ENCODE measurements around the gene CBLN3. TPM values are rescaled to one million over a fixed set of nuclear protein-coding genes. Genes with fewer than 3 reads are reported as not detected.
A peak's percentile ranks its signal among the peaks of the same experiment; 100 is the strongest.

The CBLN3 gene
- polyA plus RNA-seq, 4 donors, result 0.27 to 4.8 (median 1.9) TPM; not detected in 1

GRCh38 chr14:24399447-24399822 is 30.0 kb downstream of the CBLN3 start:
- Histone ChIP-seq H3K27ac (ENCODE audit: low read depth in 1 of 3, low read length in 2 of 3) (peak overlapping the region; percentile 17 to 85 (median 19)), H3K4me1 (ENCODE audit: control insufficient read depth in 3 of 3, insufficient read depth in 2 of 3, low read depth in 1 of 3, low read length in 2 of 3) (peaks cover 5 to 50% (median 26%) of the 10 kb centered on the region in 3 donors), H3K4me3 (ENCODE audit: low read depth in 1 of 3, low read length in 3 of 3) (peak overlapping the region; percentile 7 to 76 (median 51)), H3K27me3 (ENCODE audit: control insufficient read depth in 3 of 3, insufficient read depth in 3 of 3, low read length in 3 of 3) (no peaks in the 10 kb centered on the region), H3K36me3 (ENCODE audit: control insufficient read depth in 3 of 3, insufficient read depth in 2 of 3, low read depth in 1 of 3, low read length in 3 of 3) (peaks cover 0 to 17% (median 0%) of the 10 kb centered on the region in 3 donors), H3K9me3 (ENCODE audit: control insufficient read depth in 2 of 2, insufficient read depth in 1 of 2, low read depth in 1 of 2, low read length in 1 of 2) (no peaks in the 10 kb centered on the region)
- FAIRE-seq (no peak), DNase-seq (peak; percentile 54 to 80)
- WGBS, 3 donors, result 8 to 17% (median 16%) methylated on average over 6 to 8 of the region's 8 CpGs

- Histone ChIP-seq H3K27ac (ENCODE audit: low read depth in 1 of 3, low read length in 2 of 3) (peak within 1 kb of the TSS; percentile 17 to 85 (median 62)), H3K9me3 (ENCODE audit: control insufficient read depth in 2 of 2, insufficient read depth in 1 of 2, low read depth in 1 of 2, low read length in 1 of 2) (no peaks in the 10 kb centered on the region), H3K4me1 (ENCODE audit: control insufficient read depth in 3 of 3, insufficient read depth in 2 of 3, low read depth in 1 of 3, low read length in 2 of 3) (peaks cover 5 to 46% (median 25%) of the 10 kb centered on the region in 3 donors), H3K36me3 (ENCODE audit: control insufficient read depth in 3 of 3, insufficient read depth in 2 of 3, low read depth in 1 of 3, low read length in 3 of 3) (peaks cover 0 to 17% (median 0%) of the 10 kb centered on the region in 3 donors), H3K4me3 (ENCODE audit: low read depth in 1 of 3, low read length in 3 of 3) (peak within 1 kb of the TSS; percentile 7 to 76 (median 51)), H3K27me3 (ENCODE audit: control insufficient read depth in 3 of 3, insufficient read depth in 3 of 3, low read length in 3 of 3) (no peaks in the 10 kb centered on the region)
- FAIRE-seq (no peak), DNase-seq (peak; percentile 45 to 82)
- 1 to 3% (median 1%) methylated on average over 42 to 56 of the region's 57 CpGs for WGBS, 3 donors
These were observed 30.6 kb downstream of the CBLN3 start, which contains the start of gene NYNRIN for GRCh38 chr14:24398653-24399446. TSS of gene NYNRIN (plus strand) at chr14:24399003. CDS start at chr14:24399247, 244 bp downstream.

GRCh38 chr14:24398293-24398652 is 31.2 kb downstream of the CBLN3 start:
- no peaks in the 10 kb centered on the region for H3K9me3 ChIP-seq (ENCODE audit: control insufficient read depth in 2 of 2, insufficient read depth in 1 of 2, low read depth in 1 of 2, low read length in 1 of 2)
- H3K4me3 ChIP-seq (ENCODE audit: low read depth in 1 of 3, low read length in 3 of 3), result peak overlapping the region in 1 of 3 donors; percentile 76
- H3K27me3 ChIP-seq (ENCODE audit: control insufficient read depth in 3 of 3, insufficient read depth in 3 of 3, low read length in 3 of 3), result no peaks in the 10 kb centered on the region
- WGBS, 3 donors, result 17 to 30% (median 22%) methylated on average over 7 of the region's 7 CpGs
- peaks cover 5 to 41% (median 22%) of the 10 kb centered on the region in 3 donors for H3K4me1 ChIP-seq (ENCODE audit: control insufficient read depth in 3 of 3, insufficient read depth in 2 of 3, low read depth in 1 of 3, low read length in 2 of 3)
- H3K36me3 ChIP-seq (ENCODE audit: control insufficient read depth in 3 of 3, insufficient read depth in 2 of 3, low read depth in 1 of 3, low read length in 3 of 3), result peaks cover 0 to 17% (median 0%) of the 10 kb centered on the region in 3 donors
- H3K27ac ChIP-seq (ENCODE audit: low read depth in 1 of 3, low read length in 2 of 3), result peak overlapping the region in 2 of 3 donors; percentile 62 to 85
- no peak for FAIRE-seq
- peak in 1 of 2 donors; percentile 73 for DNase-seq

DNA sequence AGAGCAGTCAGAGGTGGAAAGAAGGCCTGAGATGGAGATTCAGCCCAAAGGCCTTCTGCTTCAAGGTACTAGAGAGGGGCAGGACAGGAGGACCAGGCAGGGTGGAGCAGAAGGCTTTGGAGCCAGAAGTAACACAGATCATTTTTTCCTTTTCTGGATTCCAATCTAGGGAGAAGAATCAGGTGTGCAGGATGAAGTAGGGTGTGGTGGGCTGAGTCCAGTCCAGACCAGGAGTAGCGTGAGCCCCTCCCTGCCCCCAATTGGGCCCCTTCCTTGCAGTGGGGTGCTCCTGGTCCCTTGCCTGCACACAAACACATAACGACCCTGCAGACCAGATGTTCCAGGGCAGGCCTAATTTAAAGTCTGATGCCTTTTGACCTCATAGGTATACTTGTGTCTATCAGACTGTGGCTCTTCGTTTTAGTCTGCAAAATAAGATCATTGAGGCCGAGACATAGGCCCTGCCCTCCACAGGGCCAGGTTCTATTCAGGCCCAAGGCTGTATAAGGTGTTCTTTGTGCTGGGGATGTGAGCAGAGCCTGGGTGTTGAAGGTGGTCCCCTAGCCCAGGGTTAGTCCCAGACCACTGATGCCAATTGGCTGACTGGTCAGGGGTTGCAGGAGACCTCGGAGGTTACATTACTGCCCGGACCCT is 31.7 kb downstream of the CBLN3 start:
- peaks cover 0 to 17% (median 0%) of the 10 kb centered on the region in 3 donors for H3K36me3 ChIP-seq (ENCODE audit: control insufficient read depth in 3 of 3, insufficient read depth in 2 of 3, low read depth in 1 of 3, low read length in 3 of 3)
- H3K9me3 ChIP-seq (ENCODE audit: control insufficient read depth in 2 of 2, insufficient read depth in 1 of 2, low read depth in 1 of 2, low read length in 1 of 2), result no peaks in the 10 kb centered on the region
- H3K4me1 ChIP-seq (ENCODE audit: control insufficient read depth in 3 of 3, insufficient read depth in 2 of 3, low read depth in 1 of 3, low read length in 2 of 3), result peaks cover 5 to 42% (median 20%) of the 10 kb centered on the region in 3 donors
- WGBS, 3 donors, result 33 to 48% (median 48%) methylated on average over 5 to 6 of the region's 6 CpGs
- peak in 1 of 2 donors; percentile 55 for DNase-seq
- peak overlapping the region in 1 of 3 donors; percentile 76 for H3K4me3 ChIP-seq (ENCODE audit: low read depth in 1 of 3, low read length in 3 of 3)
- H3K27ac ChIP-seq (ENCODE audit: low read depth in 1 of 3, low read length in 2 of 3), result peak overlapping the region in 2 of 3 donors; percentile 62 to 85
- no peaks in the 10 kb centered on the region for H3K27me3 ChIP-seq (ENCODE audit: control insufficient read depth in 3 of 3, insufficient read depth in 3 of 3, low read length in 3 of 3)
- FAIRE-seq, result no peak

- Histone ChIP-seq H3K27me3 (ENCODE audit: control insufficient read depth in 3 of 3, insufficient read depth in 3 of 3, low read length in 3 of 3) (no peaks in the 10 kb centered on the region), H3K36me3 (ENCODE audit: control insufficient read depth in 3 of 3, insufficient read depth in 2 of 3, low read depth in 1 of 3, low read length in 3 of 3) (peaks cover 0 to 7% (median 0%) of the 10 kb centered on the region in 3 donors), H3K4me1 (ENCODE audit: control insufficient read depth in 3 of 3, insufficient read depth in 2 of 3, low read depth in 1 of 3, low read length in 2 of 3) (peaks cover 5 to 33% (median 13%) of the 10 kb centered on the region in 3 donors), H3K9me3 (ENCODE audit: control insufficient read depth in 2 of 2, insufficient read depth in 1 of 2, low read depth in 1 of 2, low read length in 1 of 2) (peaks cover 0 to 6% of the 10 kb centered on the region in 2 donors), H3K27ac (ENCODE audit: low read depth in 1 of 3, low read length in 2 of 3) (no peak overlapping the region), H3K4me3 (ENCODE audit: low read depth in 1 of 3, low read length in 3 of 3) (no peak overlapping the region)
- WGBS, 3 donors, result 67 to 77% (median 68%) methylated on average over 8 of the region's 8 CpGs
- FAIRE-seq, result no peak
- DNase-seq, result no peak
These were observed 33.6 kb downstream of the CBLN3 start for GRCh38 chr14:24395609-24396582.

- Histone ChIP-seq H3K4me1 (ENCODE audit: control insufficient read depth in 3 of 3, insufficient read depth in 2 of 3, low read depth in 1 of 3, low read length in 2 of 3) (peaks cover 0 to 30% (median 5%) of the 10 kb centered on the region in 3 donors), H3K9me3 (ENCODE audit: control insufficient read depth in 2 of 2, insufficient read depth in 1 of 2, low read depth in 1 of 2, low read length in 1 of 2) (peaks cover 0 to 6% of the 10 kb centered on the region in 2 donors), H3K36me3 (ENCODE audit: control insufficient read depth in 3 of 3, insufficient read depth in 2 of 3, low read depth in 1 of 3, low read length in 3 of 3) (no peaks in the 10 kb centered on the region), H3K27ac (ENCODE audit: low read depth in 1 of 3, low read length in 2 of 3) (no peak overlapping the region), H3K27me3 (ENCODE audit: control insufficient read depth in 3 of 3, insufficient read depth in 3 of 3, low read length in 3 of 3) (no peaks in the 10 kb centered on the region), H3K4me3 (ENCODE audit: low read depth in 1 of 3, low read length in 3 of 3) (no peak overlapping the region)
- WGBS, 3 donors, result 33 to 48% (median 39%) methylated on average over 3 of the region's 3 CpGs
- FAIRE-seq (no peak), DNase-seq (no peak)
These were observed 35.2 kb downstream of the CBLN3 start for GRCh38 chr14:24394275-24394674.

GRCh38 chr14:24392325-24393091 is 37.0 kb downstream of the CBLN3 start:
- no peaks in the 10 kb centered on the region for H3K36me3 ChIP-seq (ENCODE audit: control insufficient read depth in 3 of 3, insufficient read depth in 2 of 3, low read depth in 1 of 3, low read length in 3 of 3)
- H3K27ac ChIP-seq (ENCODE audit: low read depth in 1 of 3, low read length in 2 of 3), result peak overlapping the region in 1 of 3 donors; percentile 50
- peak; percentile 41 to 69 for DNase-seq
- H3K27me3 ChIP-seq (ENCODE audit: control insufficient read depth in 3 of 3, insufficient read depth in 3 of 3, low read length in 3 of 3), result no peaks in the 10 kb centered on the region
- FAIRE-seq, result no peak
- peaks cover 0 to 36% (median 0%) of the 10 kb centered on the region in 3 donors for H3K4me1 ChIP-seq (ENCODE audit: control insufficient read depth in 3 of 3, insufficient read depth in 2 of 3, low read depth in 1 of 3, low read length in 2 of 3)
- peaks cover 0 to 6% of the 10 kb centered on the region in 2 donors for H3K9me3 ChIP-seq (ENCODE audit: control insufficient read depth in 2 of 2, insufficient read depth in 1 of 2, low read depth in 1 of 2, low read length in 1 of 2)
- WGBS, 3 donors, result 26 to 55% (median 45%) methylated on average over 8 of the region's 8 CpGs
- no peak overlapping the region for H3K4me3 ChIP-seq (ENCODE audit: low read depth in 1 of 3, low read length in 3 of 3)
